SK-N-SH (cell line): ENCODE results near the gene NR5A2. TPM values are rescaled to one million over a fixed set of nuclear protein-coding genes. Genes with fewer than 3 reads are reported as not detected.

Experiments used
- CTCF ChIA-PET: fragments of 300-600, 350-600 bp; formaldehyde crosslinking; extraction: SDS; loops from one replicate; lab custom pipeline; 2021; lab: Yijun Ruan, JAX
- POLR2A ChIA-PET: fragments of 350-600 bp; sonication (Branson Sonifier 250); formaldehyde crosslinking; extraction: SDS; loops from one replicate; lab custom pipeline; 2020; ENCODE audit warnings: antibody characterized with exemption, inconsistent platforms; lab: Yijun Ruan, JAX
- DNase-seq: peaks from one replicate; pipeline ENCODE4 v3.0.0; 2012
- H2AFZ ChIP-seq: fragments of 200-600 bp; sonication (generic); 2 replicates; pipeline ENCODE4 v1.8.1; 2016; ENCODE audit warnings: antibody characterized with exemption, mild to moderate bottlenecking, low read depth
- H3F3A ChIP-seq: fragments of 200-600 bp; sonication (generic); replicated peaks from 2 replicates; pipeline ENCODE3; 2016; ENCODE audit warnings: antibody characterized with exemption, mild to moderate bottlenecking; ENCODE audit not compliant: insufficient read depth
- H3K27ac ChIP-seq, 2 experiments: fragments of 200-500 bp in 1 of 2; fragments of 200-600 bp in 1 of 2; sonication (Bioruptor generic) in 1 of 2; sonication (generic), shearing (Covaris generic) in 1 of 2; 2 replicates each; pipeline versions ENCODE4 v1.5.1 to v1.6.1; 2014 to 2016; ENCODE audit warnings: low read depth in 2 of 2, inconsistent platforms in 1 of 2, low read length in 1 of 2, mild to moderate bottlenecking in 1 of 2, mixed read lengths in 1 of 2
- H3K27me3 ChIP-seq: fragments of 200-600 bp; sonication (generic), shearing (Covaris generic); 2 replicates; pipeline ENCODE4 v1.6.1; 2016; ENCODE audit warnings: mixed run types; ENCODE audit not compliant: insufficient read depth
- H3K36me3 ChIP-seq, 2 experiments: fragments of 200-500 bp in 1 of 2; fragments of 200-600 bp in 1 of 2; sonication (Bioruptor generic) in 1 of 2; sonication (generic) in 1 of 2; replicated peaks in 1 of 2; 2 replicates each; pipeline versions ENCODE3 to v1.5.1; 2014 to 2016; ENCODE audit warnings: low read length in 1 of 2, mild to moderate bottlenecking in 1 of 2; ENCODE audit not compliant: insufficient read depth in 2 of 2, control insufficient read depth in 1 of 2
- H3K4me1 ChIP-seq, 2 experiments: fragments of 200-500 bp in 1 of 2; fragments of 200-600 bp in 1 of 2; sonication (Bioruptor generic) in 1 of 2; sonication (generic), shearing (Covaris generic) in 1 of 2; 2 replicates each; pipeline versions ENCODE4 v1.5.1 to v1.6.1; 2014 to 2016; ENCODE audit warnings: low read depth in 1 of 2, low read length in 1 of 2, mixed run types in 1 of 2; ENCODE audit not compliant: insufficient read depth in 2 of 2, control insufficient read depth in 1 of 2
- H3K4me2 ChIP-seq: fragments of 200-600 bp; sonication (generic), shearing (Covaris generic); 2 replicates; pipeline ENCODE4 v1.6.1; 2017; ENCODE audit warnings: mixed run types
- H3K4me3 ChIP-seq, 2 experiments: fragments of 200-500 bp in 1 of 2; fragments of 200-600 bp in 1 of 2; sonication (Bioruptor generic) in 1 of 2; sonication (generic), shearing (Covaris generic) in 1 of 2; 2 replicates each; pipeline versions ENCODE4 v1.5.1 to v1.8.1; 2014 to 2016; ENCODE audit warnings: low read depth in 2 of 2, inconsistent platforms in 1 of 2, low read length in 1 of 2, mild to moderate bottlenecking in 1 of 2, mixed read lengths in 1 of 2, moderate library complexity in 1 of 2
- H3K79me2 ChIP-seq: fragments of 200-600 bp; sonication (generic); 2 replicates; pipeline ENCODE4 v1.8.1; 2017; ENCODE audit warnings: mild to moderate bottlenecking; ENCODE audit not compliant: insufficient read depth
- H3K9ac ChIP-seq: fragments of 200-600 bp; sonication (generic); 2 replicates; pipeline ENCODE4 v1.6.1; 2017; ENCODE audit warnings: mixed run types
- H3K9me2 ChIP-seq: fragments of 200-600 bp; sonication (generic); 2 replicates; pipeline ENCODE4 v1.6.1; 2017; ENCODE audit warnings: mixed run types
- H3K9me3 ChIP-seq: fragments of 200-600 bp; sonication (generic); 2 replicates; pipeline ENCODE4 v1.6.1; 2017; ENCODE audit warnings: mixed run types, mild to moderate bottlenecking, moderate library complexity
- H4K20me1 ChIP-seq: fragments of 200-600 bp; sonication (generic); 2 replicates; pipeline ENCODE4 v1.6.1; 2017; ENCODE audit warnings: mild to moderate bottlenecking, mixed run types; ENCODE audit not compliant: insufficient read depth
- EP300 ChIP-seq, 2 experiments: IDR thresholded peaks; 2 replicates each; pipeline versions ENCODE4 v1.4.0 to v1.6.1; 2012; ENCODE audit warnings: borderline replicate concordance in 1 of 2, low read depth in 1 of 2, low read length in 1 of 2
- EZH2phosphoT487 ChIP-seq: fragments of 200-600 bp; sonication (generic); IDR thresholded peaks from 2 replicates; pipeline ENCODE4 v1.6.1; 2017; ENCODE audit warnings: low read depth, mixed run types, mild to moderate bottlenecking, antibody characterized with exemption, moderate library complexity, borderline replicate concordance
- FOSL2 ChIP-seq: IDR thresholded peaks from 2 replicates; pipeline ENCODE4 v1.4.0; 2012; ENCODE audit warnings: low read depth, mild to moderate bottlenecking, moderate library complexity, borderline replicate concordance
- FOXJ3 ChIP-seq: sonication (generic); formaldehyde crosslinking; IDR thresholded peaks from 2 replicates; pipeline ENCODE4 v1.5.1; 2020; ENCODE audit warnings: mild to moderate bottlenecking, missing genetic modification reagents
- FOXM1 ChIP-seq: IDR thresholded peaks from 2 replicates; pipeline ENCODE4 v1.4.0; 2012; ENCODE audit warnings: low read depth, mild to moderate bottlenecking
- GATA2 ChIP-seq: sonication (generic); formaldehyde crosslinking; IDR thresholded peaks from 2 replicates; pipeline ENCODE4 v1.5.0; 2020; ENCODE audit warnings: mild to moderate bottlenecking, missing genetic modification reagents
- JUND ChIP-seq: IDR thresholded peaks from 2 replicates; pipeline ENCODE4 v1.4.0; 2012
- MEF2A ChIP-seq: IDR thresholded peaks from 2 replicates; pipeline ENCODE4 v1.4.0; 2012; ENCODE audit warnings: low read depth, borderline replicate concordance
- SMC3 ChIP-seq: IDR thresholded peaks from 2 replicates; pipeline ENCODE4 v1.6.1; 2012; ENCODE audit warnings: low read depth, low read length, improper control_type of control experiment
- TAF1 ChIP-seq: IDR thresholded peaks from 2 replicates; pipeline ENCODE4 v1.6.1; 2012; ENCODE audit warnings: low read depth, mild to moderate bottlenecking, low read length, moderate library complexity, borderline replicate concordance
- TCF12 ChIP-seq: IDR thresholded peaks from 2 replicates; pipeline ENCODE4 v1.4.0; 2012
- WGBS: methylation state at CpG from one replicate; pipeline ENCODE4 v1.1.6; 2017; ENCODE audit warnings: low lambda C conversion rate; 5-methylcytosine and 5-hydroxymethylcytosine counted together
- polyA plus RNA-seq, 3 experiments: library from polyadenylated mRNA; depleted of rRNA; stranded (reverse); fragments of >200 nt; gene quantifications; 2 replicates each; pipeline ENCODE4 v1.2.3, GENCODE V29; 2012
- TF ChIP-seq, protein P1 (sequence below): IDR thresholded peaks from 2 replicates; pipeline ENCODE4 v1.4.0; 2012; ENCODE audit warnings: low read depth, borderline replicate concordance
- TF ChIP-seq, protein P2 (sequence below): IDR thresholded peaks from 2 replicates; pipeline ENCODE4 v1.6.1; 2012; ENCODE audit warnings: mild to moderate bottlenecking, low read depth, low read length, moderate library complexity
- TF ChIP-seq, protein P3 (sequence below): IDR thresholded peaks from 2 replicates; pipeline ENCODE4 v1.4.0; 2012; ENCODE audit warnings: low read depth

NR5A2 gene
- polyA plus RNA-seq, 1 of the 3 experiments (the other 2 are of a cell fraction) = not detected

DNA sequence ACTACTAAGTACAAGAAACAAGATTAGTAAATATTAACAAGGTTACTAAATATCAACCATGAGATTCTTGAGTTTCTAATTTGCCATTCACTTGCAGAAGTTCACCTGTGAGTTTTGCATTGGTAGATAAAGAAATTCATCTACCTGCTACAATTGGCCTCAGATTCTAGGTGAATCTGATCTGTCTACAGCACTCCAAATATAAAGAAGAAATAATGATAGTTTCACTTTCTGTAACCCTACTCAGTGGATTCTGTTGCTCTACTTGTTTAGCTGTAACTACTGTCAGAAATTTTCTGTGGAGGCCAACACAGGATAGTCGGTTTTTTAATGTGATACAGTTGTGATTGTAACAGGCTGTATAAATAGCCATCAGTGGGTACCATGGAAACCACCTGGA, 118.6 kb downstream of the NR5A2 start:
- Histone ChIP-seq H3K4me1 (no peaks in the 10 kb centered on the region), H3K9me3 (no peaks in the 10 kb centered on the region), H3K9me2 (no peaks in the 10 kb centered on the region), H4K20me1 (no peaks in the 10 kb centered on the region), H3K4me2 (no peak overlapping the region), H3F3A (no peaks in the 10 kb centered on the region), H3K9ac (no peak overlapping the region), H3K27me3 (no peaks in the 10 kb centered on the region; the same call in 1 of the 2 replicates), H3K79me2 (no peaks in the 10 kb centered on the region), H2AFZ (no peak overlapping the region), H3K27ac (no peak overlapping the region), H3K36me3 (no peaks in the 10 kb centered on the region), H3K4me3 (no peak overlapping the region)
- ChIA-PET POLR2A (no interaction called here), CTCF (interaction anchor here (1.0 kb wide), 1 partner anchor 133 kb away, joined by 3 read pairs; no protein-coding TSS in a partner anchor)
- WGBS = 5% methylated on average over 1 of the region's 1 CpG
- TF ChIP-seq GATA2 (CRISPR knock-in tag) (no peak), MEF2A (no peak), EZH2phosphoT487 (no peak), FOXM1 (no peak)
- TF ChIP-seq, protein P1, sequence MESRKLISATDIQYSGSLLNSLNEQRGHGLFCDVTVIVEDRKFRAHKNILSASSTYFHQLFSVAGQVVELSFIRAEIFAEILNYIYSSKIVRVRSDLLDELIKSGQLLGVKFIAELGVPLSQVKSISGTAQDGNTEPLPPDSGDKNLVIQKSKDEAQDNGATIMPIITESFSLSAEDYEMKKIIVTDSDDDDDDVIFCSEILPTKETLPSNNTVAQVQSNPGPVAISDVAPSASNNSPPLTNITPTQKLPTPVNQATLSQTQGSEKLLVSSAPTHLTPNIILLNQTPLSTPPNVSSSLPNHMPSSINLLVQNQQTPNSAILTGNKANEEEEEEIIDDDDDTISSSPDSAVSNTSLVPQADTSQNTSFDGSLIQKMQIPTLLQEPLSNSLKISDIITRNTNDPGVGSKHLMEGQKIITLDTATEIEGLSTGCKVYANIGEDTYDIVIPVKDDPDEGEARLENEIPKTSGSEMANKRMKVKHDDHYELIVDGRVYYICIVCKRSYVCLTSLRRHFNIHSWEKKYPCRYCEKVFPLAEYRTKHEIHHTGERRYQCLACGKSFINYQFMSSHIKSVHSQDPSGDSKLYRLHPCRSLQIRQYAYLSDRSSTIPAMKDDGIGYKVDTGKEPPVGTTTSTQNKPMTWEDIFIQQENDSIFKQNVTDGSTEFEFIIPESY = no peak
- TF ChIP-seq, protein P2, sequence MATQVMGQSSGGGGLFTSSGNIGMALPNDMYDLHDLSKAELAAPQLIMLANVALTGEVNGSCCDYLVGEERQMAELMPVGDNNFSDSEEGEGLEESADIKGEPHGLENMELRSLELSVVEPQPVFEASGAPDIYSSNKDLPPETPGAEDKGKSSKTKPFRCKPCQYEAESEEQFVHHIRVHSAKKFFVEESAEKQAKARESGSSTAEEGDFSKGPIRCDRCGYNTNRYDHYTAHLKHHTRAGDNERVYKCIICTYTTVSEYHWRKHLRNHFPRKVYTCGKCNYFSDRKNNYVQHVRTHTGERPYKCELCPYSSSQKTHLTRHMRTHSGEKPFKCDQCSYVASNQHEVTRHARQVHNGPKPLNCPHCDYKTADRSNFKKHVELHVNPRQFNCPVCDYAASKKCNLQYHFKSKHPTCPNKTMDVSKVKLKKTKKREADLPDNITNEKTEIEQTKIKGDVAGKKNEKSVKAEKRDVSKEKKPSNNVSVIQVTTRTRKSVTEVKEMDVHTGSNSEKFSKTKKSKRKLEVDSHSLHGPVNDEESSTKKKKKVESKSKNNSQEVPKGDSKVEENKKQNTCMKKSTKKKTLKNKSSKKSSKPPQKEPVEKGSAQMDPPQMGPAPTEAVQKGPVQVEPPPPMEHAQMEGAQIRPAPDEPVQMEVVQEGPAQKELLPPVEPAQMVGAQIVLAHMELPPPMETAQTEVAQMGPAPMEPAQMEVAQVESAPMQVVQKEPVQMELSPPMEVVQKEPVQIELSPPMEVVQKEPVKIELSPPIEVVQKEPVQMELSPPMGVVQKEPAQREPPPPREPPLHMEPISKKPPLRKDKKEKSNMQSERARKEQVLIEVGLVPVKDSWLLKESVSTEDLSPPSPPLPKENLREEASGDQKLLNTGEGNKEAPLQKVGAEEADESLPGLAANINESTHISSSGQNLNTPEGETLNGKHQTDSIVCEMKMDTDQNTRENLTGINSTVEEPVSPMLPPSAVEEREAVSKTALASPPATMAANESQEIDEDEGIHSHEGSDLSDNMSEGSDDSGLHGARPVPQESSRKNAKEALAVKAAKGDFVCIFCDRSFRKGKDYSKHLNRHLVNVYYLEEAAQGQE = no peak
- no peak for DNase-seq

DNA sequence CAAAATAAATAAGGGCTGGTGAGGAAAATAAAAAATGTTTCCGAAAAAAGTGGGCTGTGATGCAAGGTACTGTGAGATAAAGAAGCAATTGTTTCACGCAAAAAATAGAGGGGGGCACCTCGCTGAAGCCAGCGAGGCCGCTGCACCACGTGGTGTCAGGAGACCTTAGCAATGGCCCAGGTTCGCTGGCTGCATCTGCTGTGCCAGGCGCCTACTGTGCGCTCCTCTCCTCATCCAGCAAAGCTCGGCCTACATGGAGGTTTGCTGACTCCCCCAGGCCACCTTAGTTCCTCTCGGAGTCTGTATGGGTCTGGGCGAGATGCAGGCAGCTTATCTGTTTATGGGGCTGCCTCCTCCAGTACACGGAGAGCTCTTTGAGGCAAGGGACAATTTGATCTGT, 119.6 kb downstream of the NR5A2 start:
- no peaks in the 10 kb centered on the region for H4K20me1 ChIP-seq
- TF ChIP-seq MEF2A (no peak), TAF1 (no peak), FOXM1 (no peak), EP300 (IDR thresholded peaks at IDR 0.05; ENCODE audit: borderline replicate concordance in 1 of 2, low read depth in 1 of 2, low read length in 1 of 2) (no peak), FOSL2 (no peak), SMC3 (no peak), TCF12 (no peak), FOXJ3 (CRISPR knock-in tag) (no peak), JUND (no peak)
- TF ChIP-seq, protein P2 = no peak
- TF ChIP-seq, protein P1 = no peak
- TF ChIP-seq, protein P3, sequence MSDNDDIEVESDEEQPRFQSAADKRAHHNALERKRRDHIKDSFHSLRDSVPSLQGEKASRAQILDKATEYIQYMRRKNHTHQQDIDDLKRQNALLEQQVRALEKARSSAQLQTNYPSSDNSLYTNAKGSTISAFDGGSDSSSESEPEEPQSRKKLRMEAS = no peak

More for the DNA sequence above, 119.6 kb downstream of the NR5A2 start:
- H3K36me3 ChIP-seq = no peaks in the 10 kb centered on the region
- 76% methylated on average over 13 of the region's 13 CpGs for WGBS
- no peaks in the 10 kb centered on the region for H3K9me3 ChIP-seq
- ChIA-PET POLR2A (no interaction called here), CTCF (interaction anchor here (1.0 kb wide), 1 partner anchor 132 kb away, joined by 3 read pairs; no protein-coding TSS in a partner anchor)
- H2AFZ ChIP-seq = no peak overlapping the region
- H3K4me2 ChIP-seq = no peak overlapping the region
- H3K9me2 ChIP-seq = no peaks in the 10 kb centered on the region
- no peaks in the 10 kb centered on the region; the same call in 1 of the 2 replicates for H3K27me3 ChIP-seq
- DNase-seq = no peak
- no peaks in the 10 kb centered on the region for H3K4me1 ChIP-seq
- H3K79me2 ChIP-seq = no peaks in the 10 kb centered on the region
- no peak overlapping the region for H3K9ac ChIP-seq
- no peak overlapping the region for H3K27ac ChIP-seq
- no peak overlapping the region for H3K4me3 ChIP-seq
- H3F3A ChIP-seq = no peaks in the 10 kb centered on the region
